ENCODE data around the gene C12orf50.
A peak's percentile ranks its signal among the peaks of the same experiment; 100 is the strongest.

The C12orf50 gene
- 0 to 0.32 (median 0) reads per million in 9 experiments for total RNA-seq

GRCh38 chr12:88029093-88029665 is at the start of gene C12orf50:
C12orf50 (minus strand) TSS chr12:88029401; CDS start chr12:88026962, 2,439 bp downstream.
- Mint-ChIP-seq H3K4me1 (ENCODE audit: low read depth in 2 of 2) (no peaks in the 10 kb centered on the region), H3K9me3 (no peaks in the 10 kb centered on the region), H3K27me3 (peaks cover 0 to 5% of the 10 kb centered on the region in 2 donors), H3K27ac (no peak within 1 kb of the TSS), H3K4me3 (no peak within 1 kb of the TSS), H3K36me3 (ENCODE audit: insufficient read depth) (peaks cover 4% of the 10 kb centered on the region)
- no peak for ATAC-seq (replicated peaks)
- DNase-seq, result no peak

GRCh38 chr12:88067301-88067700 is 38.1 kb upstream of the C12orf50 start:
- peaks cover 10% of the 10 kb centered on the region for H3K36me3 Mint-ChIP-seq (ENCODE audit: insufficient read depth)
- DNase-seq, result no peak
- H3K27me3 Mint-ChIP-seq, result no peaks in the 10 kb centered on the region
- no peaks in the 10 kb centered on the region for H3K9me3 Mint-ChIP-seq
- H3K4me3 Mint-ChIP-seq, result no peak overlapping the region
- peaks cover 3 to 9% of the 10 kb centered on the region in 2 donors for H3K4me1 Mint-ChIP-seq (ENCODE audit: low read depth in 2 of 2)
- no peak for ATAC-seq (replicated peaks)
- no peak overlapping the region for H3K27ac Mint-ChIP-seq

- Mint-ChIP-seq H3K27me3 (no peaks in the 10 kb centered on the region), H3K27ac (peak overlapping the region in 1 of 2 donors; percentile 55), H3K36me3 (ENCODE audit: insufficient read depth) (peaks cover 25% of the 10 kb centered on the region), H3K4me1 (ENCODE audit: low read depth in 2 of 2) (peaks cover 3 to 9% of the 10 kb centered on the region in 2 donors), H3K9me3 (no peaks in the 10 kb centered on the region), H3K4me3 (no peak overlapping the region)
- ATAC-seq (replicated peaks), result no peak
- DNase-seq, result no peak
These were observed 34.2 kb upstream of the C12orf50 start for GRCh38 chr12:88063375-88063774.

- ATAC-seq (replicated peaks) (no peak), DNase-seq (no peak)
- peaks cover 3 to 9% of the 10 kb centered on the region in 2 donors for H3K4me1 Mint-ChIP-seq (ENCODE audit: low read depth in 2 of 2)
- peak overlapping the region in 1 of 2 donors; percentile 0 for H3K27ac Mint-ChIP-seq
- H3K9me3 Mint-ChIP-seq, result no peaks in the 10 kb centered on the region
- H3K4me3 Mint-ChIP-seq, result no peak overlapping the region
- no peaks in the 10 kb centered on the region for H3K27me3 Mint-ChIP-seq
- peaks cover 22% of the 10 kb centered on the region for H3K36me3 Mint-ChIP-seq (ENCODE audit: insufficient read depth)
These were observed 33.3 kb upstream of the C12orf50 start for GRCh38 chr12:88062474-88062873.

- Mint-ChIP-seq H3K4me1 (ENCODE audit: low read depth in 2 of 2) (peaks cover 3 to 9% of the 10 kb centered on the region in 2 donors), H3K27ac (no peak overlapping the region), H3K36me3 (ENCODE audit: insufficient read depth) (peaks cover 32% of the 10 kb centered on the region), H3K27me3 (no peaks in the 10 kb centered on the region), H3K9me3 (no peaks in the 10 kb centered on the region), H3K4me3 (no peak overlapping the region)
- DNase-seq (no peak), ATAC-seq (replicated peaks) (no peak)
These were observed 29.5 kb upstream of the C12orf50 start for GRCh38 chr12:88058719-88059077.

- no peaks in the 10 kb centered on the region for H3K27me3 Mint-ChIP-seq
- ATAC-seq (replicated peaks), result no peak
- H3K27ac Mint-ChIP-seq, result peak overlapping the region in 1 of 2 donors; percentile 2
- H3K9me3 Mint-ChIP-seq, result no peaks in the 10 kb centered on the region
- peaks cover 0 to 5% of the 10 kb centered on the region in 2 donors for H3K4me1 Mint-ChIP-seq (ENCODE audit: low read depth in 2 of 2)
- DNase-seq, result no peak
- H3K36me3 Mint-ChIP-seq (ENCODE audit: insufficient read depth), result peaks cover 32% of the 10 kb centered on the region
- no peak overlapping the region for H3K4me3 Mint-ChIP-seq
These were observed 29.0 kb upstream of the C12orf50 start for GRCh38 chr12:88057994-88058718.

GRCh38 chr12:88056571-88056970 is 27.4 kb upstream of the C12orf50 start:
- H3K27ac Mint-ChIP-seq, result no peak overlapping the region
- H3K27me3 Mint-ChIP-seq, result no peaks in the 10 kb centered on the region
- DNase-seq, result no peak
- H3K9me3 Mint-ChIP-seq, result no peaks in the 10 kb centered on the region
- no peak for ATAC-seq (replicated peaks)
- H3K36me3 Mint-ChIP-seq (ENCODE audit: insufficient read depth), result peaks cover 32% of the 10 kb centered on the region
- H3K4me3 Mint-ChIP-seq, result no peak overlapping the region
- H3K4me1 Mint-ChIP-seq (ENCODE audit: low read depth in 2 of 2), result no peaks in the 10 kb centered on the region

- Mint-ChIP-seq H3K27me3 (no peaks in the 10 kb centered on the region), H3K9me3 (no peaks in the 10 kb centered on the region), H3K4me3 (no peak overlapping the region), H3K27ac (no peak overlapping the region), H3K36me3 (ENCODE audit: insufficient read depth) (peaks cover 21% of the 10 kb centered on the region), H3K4me1 (ENCODE audit: low read depth in 2 of 2) (no peaks in the 10 kb centered on the region)
- ATAC-seq (replicated peaks) (no peak), DNase-seq (no peak)
These were observed 23.5 kb upstream of the C12orf50 start for GRCh38 chr12:88052686-88053085.

GRCh38 chr12:88044035-88044434 is 14.8 kb upstream of the C12orf50 start:
- ATAC-seq (replicated peaks), result no peak
- peaks cover 46% of the 10 kb centered on the region for H3K36me3 Mint-ChIP-seq (ENCODE audit: insufficient read depth)
- H3K9me3 Mint-ChIP-seq, result no peaks in the 10 kb centered on the region
- peaks cover 3 to 18% of the 10 kb centered on the region in 2 donors for H3K4me1 Mint-ChIP-seq (ENCODE audit: low read depth in 2 of 2)
- no peak for DNase-seq
- no peak overlapping the region for H3K4me3 Mint-ChIP-seq
- no peaks in the 10 kb centered on the region for H3K27me3 Mint-ChIP-seq
- peak overlapping the region in 1 of 2 donors; percentile 22 for H3K27ac Mint-ChIP-seq

GRCh38 chr12:88037770-88038169 is 8.6 kb upstream of the C12orf50 start:
- no peak overlapping the region for H3K4me3 Mint-ChIP-seq
- no peak overlapping the region for H3K27ac Mint-ChIP-seq
- ATAC-seq (replicated peaks) (no peak), DNase-seq (no peak)
- H3K4me1 Mint-ChIP-seq (ENCODE audit: low read depth in 2 of 2), result peaks cover 17 to 54% of the 10 kb centered on the region in 2 donors
- no peaks in the 10 kb centered on the region for H3K9me3 Mint-ChIP-seq
- no peaks in the 10 kb centered on the region for H3K27me3 Mint-ChIP-seq
- H3K36me3 Mint-ChIP-seq (ENCODE audit: insufficient read depth), result peaks cover 14% of the 10 kb centered on the region

- peak overlapping the region; percentile 92 for H3K27ac Mint-ChIP-seq
- no peaks in the 10 kb centered on the region for H3K9me3 Mint-ChIP-seq
- ATAC-seq (replicated peaks) (no peak), DNase-seq (no peak)
- H3K27me3 Mint-ChIP-seq, result no peaks in the 10 kb centered on the region
- peaks cover 14% of the 10 kb centered on the region for H3K36me3 Mint-ChIP-seq (ENCODE audit: insufficient read depth)
- peaks cover 17 to 54% of the 10 kb centered on the region in 2 donors for H3K4me1 Mint-ChIP-seq (ENCODE audit: low read depth in 2 of 2)
- H3K4me3 Mint-ChIP-seq, result peak overlapping the region; percentile 94 to 95
These were observed 7.3 kb upstream of the C12orf50 start for GRCh38 chr12:88036353-88036965.

- no peaks in the 10 kb centered on the region for H3K27me3 Mint-ChIP-seq
- peaks cover 17 to 52% of the 10 kb centered on the region in 2 donors for H3K4me1 Mint-ChIP-seq (ENCODE audit: low read depth in 2 of 2)
- no peaks in the 10 kb centered on the region for H3K9me3 Mint-ChIP-seq
- H3K27ac Mint-ChIP-seq, result peak overlapping the region; percentile 92
- H3K36me3 Mint-ChIP-seq (ENCODE audit: insufficient read depth), result peaks cover 14% of the 10 kb centered on the region
- DNase-seq (no peak), ATAC-seq (replicated peaks) (peak; percentile 9)
- H3K4me3 Mint-ChIP-seq, result peak overlapping the region; percentile 94 to 95
These were observed 6.7 kb upstream of the C12orf50 start for GRCh38 chr12:88035907-88036289.

- Mint-ChIP-seq H3K36me3 (ENCODE audit: insufficient read depth) (peaks cover 14% of the 10 kb centered on the region), H3K4me3 (peak overlapping the region; percentile 94 to 95), H3K4me1 (ENCODE audit: low read depth in 2 of 2) (peaks cover 17 to 48% of the 10 kb centered on the region in 2 donors), H3K27me3 (no peaks in the 10 kb centered on the region), H3K27ac (peak overlapping the region; percentile 92), H3K9me3 (no peaks in the 10 kb centered on the region)
- ATAC-seq (replicated peaks) (peak; percentile 96), DNase-seq (peak; percentile 79 to 81 (median 80))
These were observed 6.2 kb upstream of the C12orf50 start for GRCh38 chr12:88035271-88035906.
